A673 (cell line): ENCODE data around the gene ANKHD1. TPM values are rescaled to one million over a fixed set of nuclear protein-coding genes. Genes with fewer than 3 reads are reported as not detected.

Experiments used
- BruUV-seq: library from RNA; stranded (reverse); fragments of 400-500 nt; replicated peaks from 2 replicates; lab custom pipeline; 2021; lab: Mats Ljungman, UMichigan
- CTCF ChIA-PET: fragments of 300-600 bp; sonication (Branson Sonifier 250); formaldehyde crosslinking; loops from one replicate; lab custom pipeline; 2022; ENCODE audit warnings: antibody characterized with exemption; lab: Charles Lee
- POLR2A ChIA-PET: fragments of 300-600 bp; sonication (Branson Sonifier 250); formaldehyde crosslinking; loops from one replicate; lab custom pipeline; 2022; ENCODE audit warnings: antibody characterized with exemption; ENCODE audit not compliant: low non-redundant PET; lab: Charles Lee
- DNase-seq: peaks from one replicate; pipeline ENCODE4 v3.0.0-alpha.2; 2015; ENCODE audit warnings: low spot score
- H3K27ac ChIP-seq: fragments of 200-600 bp; sonication (generic); 2 replicates; pipeline ENCODE4 v1.5.1; 2016; ENCODE audit warnings: mixed run types, low read depth, mild to moderate bottlenecking, mixed read lengths, antibody characterized with exemption, low read length; ENCODE audit not compliant: poor library complexity, severe bottlenecking
- H3K27me3 ChIP-seq: fragments of 200-600 bp; sonication (generic); replicated peaks from 2 replicates; pipeline ENCODE4 v1.6.1; 2017; ENCODE audit warnings: mixed run types, low read depth, mild to moderate bottlenecking, mixed read lengths, antibody characterized with exemption, low read length; ENCODE audit not compliant: insufficient read depth, poor library complexity
- H3K36me3 ChIP-seq: fragments of 200-600 bp; sonication (generic); 2 replicates; pipeline ENCODE4 v1.6.1; 2016; ENCODE audit warnings: mixed run types, mild to moderate bottlenecking, mixed read lengths, antibody characterized with exemption, low read length; ENCODE audit not compliant: insufficient read depth, poor library complexity, severe bottlenecking
- H3K4me1 ChIP-seq: fragments of 200-600 bp; sonication (generic); 2 replicates; pipeline ENCODE4 v1.6.1; 2017; ENCODE audit warnings: mixed run types, mild to moderate bottlenecking, mixed read lengths, antibody characterized with exemption, low read length; ENCODE audit not compliant: insufficient read depth, poor library complexity, severe bottlenecking
- H3K4me3 ChIP-seq: fragments of 200-600 bp; sonication (generic); 2 replicates; pipeline ENCODE4 v1.5.1; 2016; ENCODE audit warnings: low read depth, mixed run types, mild to moderate bottlenecking, mixed read lengths, low read length; ENCODE audit not compliant: poor library complexity, severe bottlenecking
- H3K9me3 ChIP-seq: fragments of 200-600 bp; sonication (generic); 2 replicates; pipeline ENCODE4 v1.6.1; 2016; ENCODE audit warnings: mixed run types, low read depth, mild to moderate bottlenecking, mixed read lengths, antibody characterized with exemption, low read length; ENCODE audit not compliant: poor library complexity, severe bottlenecking
- EZH2 ChIP-seq: fragments of 200-600 bp; sonication (generic); IDR thresholded peaks from 2 replicates; pipeline ENCODE4 v1.6.1; 2017; ENCODE audit warnings: borderline replicate concordance, low read depth, mild to moderate bottlenecking, mixed read lengths, antibody characterized with exemption, low read length; ENCODE audit not compliant: poor library complexity, severe bottlenecking
- intact Hi-C: fragments of 100-400 bp; cut with micrococcal nuclease; formaldehyde crosslinking; loops from one replicate; pipeline ENCODE4 v1.10.0; 2022; ENCODE audit not compliant: unreplicated experiment
- total RNA-seq: library from RNA; stranded (reverse); gene quantifications from 2 replicates; pipeline ENCODE4 v1.2.3, GENCODE V29; 2021
- TF ChIP-seq, protein P1 (sequence below): fragments of 300-800, 200-600 bp; sonication (generic); conservative IDR thresholded peaks from 2 replicates; pipeline ENCODE4 v1.5.1; 2017; ENCODE audit warnings: low read depth, mild to moderate bottlenecking, antibody characterized with exemption, low read length, moderate library complexity, mixed read lengths

ANKHD1 gene
- total RNA-seq, 1 experiment from 2014 or later = 169 TPM

DNA sequence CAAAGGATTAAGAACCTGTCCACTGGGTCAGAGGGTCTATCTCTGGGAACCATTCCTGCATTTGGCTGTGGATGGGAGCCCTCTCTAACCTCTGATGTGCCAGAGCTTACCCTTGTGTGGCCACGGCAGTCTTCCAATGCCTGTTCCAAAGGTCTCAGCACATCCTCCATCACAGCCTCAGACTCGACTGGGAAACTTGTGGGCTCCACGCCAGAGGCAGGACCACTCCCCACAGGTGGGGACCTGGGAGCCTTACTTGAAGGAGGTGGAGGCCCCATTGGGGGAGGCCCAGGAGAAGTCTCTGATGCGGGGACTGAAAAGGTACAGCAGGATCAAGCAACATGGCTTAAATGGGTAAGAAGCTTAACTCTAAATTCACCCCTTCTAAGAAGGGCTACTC, 150.2 kb downstream of the ANKHD1 start:
- BruUV-seq = no TSS peak

DNA sequence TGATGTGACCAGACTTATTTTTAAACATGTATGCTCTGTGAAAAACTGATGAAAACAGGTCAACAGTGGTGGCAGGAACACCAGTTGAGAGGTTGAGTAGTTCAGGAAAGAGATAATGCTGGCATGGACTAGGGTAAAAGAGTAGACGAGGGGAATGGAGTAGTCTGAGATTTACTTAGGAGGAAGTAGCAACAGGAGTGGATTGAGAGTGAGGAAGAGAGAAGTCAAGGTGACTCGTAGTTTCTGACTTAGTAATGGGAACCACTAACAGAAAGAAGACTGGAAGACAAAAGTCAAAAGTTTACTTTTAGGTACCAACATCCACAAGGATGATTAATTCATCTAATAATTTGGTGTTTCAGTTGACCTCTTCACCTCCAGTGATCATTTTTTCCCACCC, 152.0 kb downstream of the ANKHD1 start:
- ChIA-PET CTCF (no interaction called here), POLR2A (no interaction called here)
- Histone ChIP-seq H3K27me3 (no peaks in the 10 kb centered on the region), H3K4me1 (peaks cover 14% of the 10 kb centered on the region), H3K36me3 (peaks cover 40% of the 10 kb centered on the region), H3K9me3 (no peaks in the 10 kb centered on the region), H3K27ac (no peak overlapping the region), H3K4me3 (no peak overlapping the region)
- no TSS peak for BruUV-seq
- no peak for DNase-seq
- no peak for TF ChIP-seq EZH2
- TF ChIP-seq, protein P1, sequence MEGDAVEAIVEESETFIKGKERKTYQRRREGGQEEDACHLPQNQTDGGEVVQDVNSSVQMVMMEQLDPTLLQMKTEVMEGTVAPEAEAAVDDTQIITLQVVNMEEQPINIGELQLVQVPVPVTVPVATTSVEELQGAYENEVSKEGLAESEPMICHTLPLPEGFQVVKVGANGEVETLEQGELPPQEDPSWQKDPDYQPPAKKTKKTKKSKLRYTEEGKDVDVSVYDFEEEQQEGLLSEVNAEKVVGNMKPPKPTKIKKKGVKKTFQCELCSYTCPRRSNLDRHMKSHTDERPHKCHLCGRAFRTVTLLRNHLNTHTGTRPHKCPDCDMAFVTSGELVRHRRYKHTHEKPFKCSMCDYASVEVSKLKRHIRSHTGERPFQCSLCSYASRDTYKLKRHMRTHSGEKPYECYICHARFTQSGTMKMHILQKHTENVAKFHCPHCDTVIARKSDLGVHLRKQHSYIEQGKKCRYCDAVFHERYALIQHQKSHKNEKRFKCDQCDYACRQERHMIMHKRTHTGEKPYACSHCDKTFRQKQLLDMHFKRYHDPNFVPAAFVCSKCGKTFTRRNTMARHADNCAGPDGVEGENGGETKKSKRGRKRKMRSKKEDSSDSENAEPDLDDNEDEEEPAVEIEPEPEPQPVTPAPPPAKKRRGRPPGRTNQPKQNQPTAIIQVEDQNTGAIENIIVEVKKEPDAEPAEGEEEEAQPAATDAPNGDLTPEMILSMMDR = no peak
- intact Hi-C loops = loop anchor here (10.0 kb wide), 1 partner anchor 161 kb away; no protein-coding TSS in a partner anchor

More for the DNA sequence above, 150.2 kb downstream of the ANKHD1 start:
- Histone ChIP-seq H3K27me3 (no peaks in the 10 kb centered on the region), H3K4me3 (no peak overlapping the region), H3K27ac (no peak overlapping the region), H3K36me3 (peaks cover 40% of the 10 kb centered on the region), H3K4me1 (peaks cover 20% of the 10 kb centered on the region), H3K9me3 (no peaks in the 10 kb centered on the region)
- CTCF ChIA-PET = no interaction called here
- intact Hi-C loops = loop anchor here (10.0 kb wide), 1 partner anchor 163 kb away; no protein-coding TSS in a partner anchor
- TF ChIP-seq, protein P1 = no peak
- TF ChIP-seq EZH2 = no peak
- no peak for DNase-seq
- POLR2A ChIA-PET = no interaction called here

DNA sequence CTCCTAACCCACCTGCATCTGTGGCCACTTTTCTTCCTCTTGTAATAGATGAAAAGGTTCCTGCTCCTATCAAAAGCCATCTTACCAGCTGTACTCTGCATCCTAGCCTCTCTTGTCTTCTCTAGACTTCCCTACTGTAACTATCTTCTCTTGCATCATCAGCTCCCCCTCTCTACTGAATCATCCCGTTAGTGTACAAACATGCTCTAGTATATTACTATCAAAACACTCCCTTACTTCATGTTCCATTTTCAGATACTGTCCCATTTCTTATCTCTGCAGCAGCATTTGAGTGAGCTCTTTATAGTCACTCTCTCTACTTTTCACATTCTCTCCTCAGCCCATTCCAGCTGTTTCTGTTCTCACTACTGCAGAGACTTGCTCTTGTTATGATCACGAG, 152.8 kb downstream of the ANKHD1 start:
- H3K27ac ChIP-seq = no peak overlapping the region
- intact Hi-C loops = loop anchor here (10.0 kb wide), 1 partner anchor 160 kb away; no protein-coding TSS in a partner anchor
- DNase-seq = no peak
- no peak for TF ChIP-seq EZH2
- TF ChIP-seq, protein P1 = no peak
- H3K4me3 ChIP-seq = no peak overlapping the region
- H3K9me3 ChIP-seq = no peaks in the 10 kb centered on the region
- BruUV-seq = no TSS peak
- peaks cover 14% of the 10 kb centered on the region for H3K4me1 ChIP-seq
- ChIA-PET POLR2A (no interaction called here), CTCF (no interaction called here)
- H3K27me3 ChIP-seq = no peaks in the 10 kb centered on the region
- H3K36me3 ChIP-seq = peaks cover 38% of the 10 kb centered on the region
